ENCODE measurements around the gene EXT2.

Gene EXT2

DNA sequence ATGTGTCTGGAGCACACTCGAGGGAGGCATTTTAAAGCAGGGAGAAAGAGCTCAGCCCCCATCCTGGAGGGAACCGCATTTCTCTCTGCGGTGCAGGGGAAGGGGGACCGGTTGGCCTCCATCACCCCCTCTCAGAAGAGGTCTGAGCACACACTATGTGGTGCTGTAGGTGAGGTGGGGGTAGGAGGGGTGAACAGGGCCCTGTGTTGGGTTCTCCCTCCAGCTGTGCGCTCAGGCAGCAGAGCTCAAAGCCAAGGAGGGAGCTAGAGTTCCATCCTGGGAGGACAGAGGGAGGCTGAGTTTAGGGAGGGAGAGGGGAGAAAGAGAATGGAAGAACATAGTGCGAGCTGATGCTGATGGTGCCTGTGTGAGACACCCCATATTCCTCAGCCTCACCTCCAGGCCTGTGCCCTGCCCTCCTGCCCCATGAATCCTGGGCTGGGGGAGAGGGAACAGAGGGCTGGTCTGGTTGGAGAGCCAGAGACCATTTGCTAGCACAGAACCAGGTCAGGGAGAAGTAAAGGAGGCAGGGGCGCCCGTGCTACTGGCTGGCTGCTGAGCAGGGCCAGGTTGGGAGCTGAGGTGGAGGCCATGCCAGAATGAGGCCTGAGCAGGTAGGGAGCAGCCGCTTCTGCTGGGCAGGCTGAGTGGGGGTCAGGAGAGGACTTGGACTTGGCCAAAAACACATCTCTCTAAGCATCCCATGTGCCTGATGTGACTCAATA is 170.7 kb downstream of the EXT2 start:
- no peak for TF ChIP-seq ZFX (IDR thresholded peaks at IDR 0.05)
- TF ChIP-seq, protein P1, sequence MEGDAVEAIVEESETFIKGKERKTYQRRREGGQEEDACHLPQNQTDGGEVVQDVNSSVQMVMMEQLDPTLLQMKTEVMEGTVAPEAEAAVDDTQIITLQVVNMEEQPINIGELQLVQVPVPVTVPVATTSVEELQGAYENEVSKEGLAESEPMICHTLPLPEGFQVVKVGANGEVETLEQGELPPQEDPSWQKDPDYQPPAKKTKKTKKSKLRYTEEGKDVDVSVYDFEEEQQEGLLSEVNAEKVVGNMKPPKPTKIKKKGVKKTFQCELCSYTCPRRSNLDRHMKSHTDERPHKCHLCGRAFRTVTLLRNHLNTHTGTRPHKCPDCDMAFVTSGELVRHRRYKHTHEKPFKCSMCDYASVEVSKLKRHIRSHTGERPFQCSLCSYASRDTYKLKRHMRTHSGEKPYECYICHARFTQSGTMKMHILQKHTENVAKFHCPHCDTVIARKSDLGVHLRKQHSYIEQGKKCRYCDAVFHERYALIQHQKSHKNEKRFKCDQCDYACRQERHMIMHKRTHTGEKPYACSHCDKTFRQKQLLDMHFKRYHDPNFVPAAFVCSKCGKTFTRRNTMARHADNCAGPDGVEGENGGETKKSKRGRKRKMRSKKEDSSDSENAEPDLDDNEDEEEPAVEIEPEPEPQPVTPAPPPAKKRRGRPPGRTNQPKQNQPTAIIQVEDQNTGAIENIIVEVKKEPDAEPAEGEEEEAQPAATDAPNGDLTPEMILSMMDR (conservative IDR thresholded peaks at IDR 0.05), result no peak
- H3K27ac ChIP-seq, result no peak overlapping the region

DNA sequence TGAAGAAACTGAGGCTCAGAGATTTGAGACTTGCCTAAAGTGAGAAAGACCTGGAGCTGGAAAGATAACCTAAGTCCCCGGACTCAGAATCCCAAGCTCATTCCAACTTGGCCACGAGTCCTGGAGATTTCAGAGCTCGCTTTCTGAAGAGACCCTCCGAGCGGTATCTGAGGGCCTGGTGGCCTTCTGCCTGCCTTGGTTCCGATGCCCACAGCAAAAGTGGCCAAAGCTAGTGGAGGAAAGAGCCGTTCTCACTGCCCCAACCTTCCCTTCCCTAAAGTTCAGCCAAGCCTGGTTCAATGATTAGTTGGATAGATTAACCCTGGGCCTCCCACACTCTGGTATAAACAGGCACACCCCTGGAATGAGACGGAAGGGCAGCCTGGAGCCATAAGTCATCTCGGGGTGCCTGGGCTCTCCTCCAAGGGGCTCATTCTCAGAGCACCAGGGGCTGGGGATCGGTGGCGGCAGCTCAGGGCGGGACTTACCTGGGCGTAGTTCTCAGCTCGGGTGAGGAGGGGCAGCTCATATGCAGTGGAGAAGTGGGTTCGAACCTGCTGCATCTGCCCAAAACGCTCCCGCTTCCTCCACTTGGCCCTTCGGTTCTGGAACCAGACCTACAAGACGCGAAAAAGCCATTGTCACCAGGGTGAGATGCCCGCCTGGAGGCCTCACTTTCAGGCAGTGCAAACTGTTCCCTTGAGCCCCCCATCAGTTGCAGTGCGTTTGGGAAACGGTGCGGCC is 171.7 kb downstream of the EXT2 start:
- no peak overlapping the region for H3K27ac ChIP-seq
- no peak for TF ChIP-seq ZFX (IDR thresholded peaks at IDR 0.05)
- TF ChIP-seq, protein P1 (conservative IDR thresholded peaks at IDR 0.05), result no peak

GRCh38 chr11:44267750-44268613 is 172.5 kb downstream of the EXT2 start:
- no peak for TF ChIP-seq ZFX (IDR thresholded peaks at IDR 0.05)
- TF ChIP-seq, protein P1 (conservative IDR thresholded peaks at IDR 0.05), result no peak
- H3K27ac ChIP-seq, result no peak overlapping the region

- no peak overlapping the region for H3K27ac ChIP-seq
- TF ChIP-seq, protein P1 (conservative IDR thresholded peaks at IDR 0.05), result no peak
- no peak for TF ChIP-seq ZFX (IDR thresholded peaks at IDR 0.05)
These were observed 173.2 kb downstream of the EXT2 start for GRCh38 chr11:44268614-44269080.

- H3K27ac ChIP-seq, result no peak overlapping the region
- TF ChIP-seq ZFX (IDR thresholded peaks at IDR 0.05), result no peak
- TF ChIP-seq, protein P1 (conservative IDR thresholded peaks at IDR 0.05), result no peak
These were observed 174.2 kb downstream of the EXT2 start for GRCh38 chr11:44269369-44270351.

DNA sequence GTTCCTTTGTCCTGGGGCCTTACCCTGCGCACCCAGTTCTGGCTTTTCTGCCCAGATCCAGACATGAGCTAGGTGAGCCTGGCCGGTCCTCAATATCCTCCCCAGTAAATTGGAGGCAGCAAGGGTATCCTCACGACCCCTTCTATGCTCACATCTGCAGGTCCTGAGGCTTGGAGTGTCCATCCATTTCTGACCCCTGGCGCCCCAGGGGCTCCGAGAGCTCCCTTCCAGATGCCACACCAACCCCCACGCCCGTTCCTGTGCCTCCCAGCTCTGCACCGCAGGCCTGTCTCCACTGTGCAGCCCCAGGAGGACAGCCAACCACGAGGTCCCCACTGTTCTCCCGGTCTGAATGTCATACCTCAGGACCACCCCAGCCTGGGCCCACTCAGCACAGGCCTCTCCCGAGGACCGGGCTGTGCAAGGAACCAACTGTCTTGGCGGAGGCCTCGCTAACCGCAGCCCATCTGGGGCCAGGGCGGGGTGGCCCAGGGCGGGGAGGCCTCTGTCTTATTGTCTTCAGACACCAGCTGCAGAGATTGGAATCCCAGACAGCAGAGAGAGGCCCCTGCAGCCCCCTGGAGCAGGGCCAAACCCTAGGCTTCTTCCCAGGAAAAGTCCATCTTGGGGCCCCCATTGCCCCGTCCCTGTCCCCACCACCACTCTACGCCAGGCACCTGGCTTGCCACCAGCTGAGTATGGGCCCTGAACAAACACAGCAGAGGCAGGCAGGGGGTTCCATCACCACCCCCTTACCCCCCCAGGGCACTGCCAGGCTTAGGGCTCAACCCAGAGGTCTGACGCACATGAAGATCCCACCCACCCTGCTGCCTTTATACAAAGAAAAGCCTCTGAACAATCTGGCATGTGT is 175.2 kb downstream of the EXT2 start:
- no peak overlapping the region for H3K27ac ChIP-seq
- TF ChIP-seq, protein P1 (conservative IDR thresholded peaks at IDR 0.05), result no peak
- TF ChIP-seq ZFX (IDR thresholded peaks at IDR 0.05), result no peak

Measured in C4-2B (cell line).